Hepatocyte (in vitro differentiated cells): ENCODE data around the gene IFNA5. TPM values are rescaled to one million over a fixed set of nuclear protein-coding genes. Genes with fewer than 3 reads are reported as not detected.

Experiments
- DNase-seq: peaks from one replicate; pipeline ENCODE4 v3.0.0-alpha.2; 2016; ENCODE audit warnings: low spot score
- H2AFZ ChIP-seq: fragments of 200-600 bp; sonication (generic); 2 replicates; pipeline ENCODE4 v1.6.0; 2016; ENCODE audit warnings: antibody characterized with exemption, mild to moderate bottlenecking
- H3K27ac ChIP-seq: fragments of 200-600 bp; sonication (generic); 2 replicates; pipeline ENCODE4 v1.5.1; 2016; ENCODE audit warnings: mild to moderate bottlenecking
- H3K27me3 ChIP-seq: fragments of 200-600 bp; sonication (generic); 2 replicates; pipeline ENCODE4 v1.6.1; 2016
- H3K36me3 ChIP-seq: fragments of 200-600 bp; sonication (generic); replicated peaks from 2 replicates; pipeline ENCODE4 v1.5.1; 2016; ENCODE audit warnings: low read depth; ENCODE audit not compliant: insufficient read depth
- H3K4me1 ChIP-seq: fragments of 200-600 bp; sonication (generic); 2 replicates; pipeline ENCODE4 v1.5.1; 2016; ENCODE audit warnings: mild to moderate bottlenecking, moderate library complexity; ENCODE audit not compliant: insufficient read depth
- H3K4me2 ChIP-seq: fragments of 200-600 bp; sonication (generic); 2 replicates; pipeline ENCODE4 v1.6.0; 2016
- H3K4me3 ChIP-seq: fragments of 200-600 bp; sonication (generic); 2 replicates; pipeline ENCODE4 v1.5.1; 2016; ENCODE audit warnings: mild to moderate bottlenecking
- H3K79me2 ChIP-seq: fragments of 200-600 bp; sonication (generic); 2 replicates; pipeline ENCODE4 v1.6.0; 2017; ENCODE audit warnings: mild to moderate bottlenecking
- H3K9me2 ChIP-seq: fragments of 200-600 bp; sonication (generic); replicated peaks from 2 replicates; pipeline ENCODE4 v1.6.0; 2017; ENCODE audit warnings: mild to moderate bottlenecking; ENCODE audit not compliant: insufficient read depth
- H3K9me3 ChIP-seq: fragments of 200-600 bp; sonication (generic); 2 replicates; pipeline ENCODE4 v1.5.1; 2016; ENCODE audit warnings: low read depth, mild to moderate bottlenecking
- H4K20me1 ChIP-seq: fragments of 200-600 bp; sonication (generic); 2 replicates; pipeline ENCODE4 v1.6.0; 2016; ENCODE audit warnings: mild to moderate bottlenecking; ENCODE audit not compliant: insufficient read depth, poor library complexity, severe bottlenecking
- EZH2 ChIP-seq: fragments of 200-600 bp; sonication (generic); IDR thresholded peaks from 2 replicates; pipeline ENCODE4 v1.6.1; 2016; ENCODE audit warnings: antibody characterized with exemption, mild to moderate bottlenecking, borderline replicate concordance
- EZH2phosphoT487 ChIP-seq: fragments of 200-600 bp; sonication (generic); IDR thresholded peaks from one replicate; pipeline ENCODE4 v1.6.1; 2018; ENCODE audit warnings: antibody characterized with exemption, mild to moderate bottlenecking, low read depth, moderate library complexity; ENCODE audit not compliant: unreplicated experiment, severe bottlenecking
- WGBS: methylation state at CpG from one replicate; pipeline ENCODE4 v1.1.6; 2016; ENCODE audit warnings: low lambda C conversion rate; ENCODE audit errors: missing lambda C conversion rate; 5-methylcytosine and 5-hydroxymethylcytosine counted together
- polyA plus RNA-seq: library from polyadenylated mRNA; unstranded; fragments of >200 nt; fragmentation: Nextera tagmentation; extraction: Ambion mirVana; gene quantifications from 2 replicates; pipeline ENCODE4 v1.2.1, GENCODE V29; 2016
- total RNA-seq: library from RNA; depleted of rRNA; stranded (reverse); fragments of >200 nt; gene quantifications from 2 replicates; pipeline ENCODE4 v1.2.3, GENCODE V29; 2014
- TF ChIP-seq, protein P1 (sequence below): fragments of 200-600 bp; sonication (generic); IDR thresholded peaks from 2 replicates; pipeline ENCODE4 v1.5.1; 2016; ENCODE audit warnings: antibody characterized with exemption, mild to moderate bottlenecking; ENCODE audit not compliant: poor library complexity

IFNA5 gene
- total and polyA plus RNA-seq, 2 experiments from 2014 or later: not detected

GRCh38 chr9:21265421-21266189, 39.5 kb downstream of the IFNA5 start:
- TF ChIP-seq EZH2phosphoT487 (no peak), EZH2 (no peak)
- TF ChIP-seq, protein P1, sequence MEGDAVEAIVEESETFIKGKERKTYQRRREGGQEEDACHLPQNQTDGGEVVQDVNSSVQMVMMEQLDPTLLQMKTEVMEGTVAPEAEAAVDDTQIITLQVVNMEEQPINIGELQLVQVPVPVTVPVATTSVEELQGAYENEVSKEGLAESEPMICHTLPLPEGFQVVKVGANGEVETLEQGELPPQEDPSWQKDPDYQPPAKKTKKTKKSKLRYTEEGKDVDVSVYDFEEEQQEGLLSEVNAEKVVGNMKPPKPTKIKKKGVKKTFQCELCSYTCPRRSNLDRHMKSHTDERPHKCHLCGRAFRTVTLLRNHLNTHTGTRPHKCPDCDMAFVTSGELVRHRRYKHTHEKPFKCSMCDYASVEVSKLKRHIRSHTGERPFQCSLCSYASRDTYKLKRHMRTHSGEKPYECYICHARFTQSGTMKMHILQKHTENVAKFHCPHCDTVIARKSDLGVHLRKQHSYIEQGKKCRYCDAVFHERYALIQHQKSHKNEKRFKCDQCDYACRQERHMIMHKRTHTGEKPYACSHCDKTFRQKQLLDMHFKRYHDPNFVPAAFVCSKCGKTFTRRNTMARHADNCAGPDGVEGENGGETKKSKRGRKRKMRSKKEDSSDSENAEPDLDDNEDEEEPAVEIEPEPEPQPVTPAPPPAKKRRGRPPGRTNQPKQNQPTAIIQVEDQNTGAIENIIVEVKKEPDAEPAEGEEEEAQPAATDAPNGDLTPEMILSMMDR: no peak
- no peak for DNase-seq
- H3K4me3 ChIP-seq: no peak overlapping the region
- WGBS: 29% methylated on average over 1 of the region's 1 CpG
- no peaks in the 10 kb centered on the region for H3K79me2 ChIP-seq
- no peaks in the 10 kb centered on the region for H3K9me3 ChIP-seq
- no peaks in the 10 kb centered on the region for H3K36me3 ChIP-seq
- peaks cover 33% of the 10 kb centered on the region for H3K27me3 ChIP-seq
- H3K4me2 ChIP-seq: no peak overlapping the region
- no peaks in the 10 kb centered on the region for H3K4me1 ChIP-seq
- H2AFZ ChIP-seq: no peak overlapping the region
- no peaks in the 10 kb centered on the region for H3K9me2 ChIP-seq
- no peaks in the 10 kb centered on the region for H4K20me1 ChIP-seq
- H3K27ac ChIP-seq: no peak overlapping the region

GRCh38 chr9:21255538-21256212, 49.4 kb downstream of the IFNA5 start:
- no peak overlapping the region for H3K4me3 ChIP-seq
- H3K9me2 ChIP-seq: no peaks in the 10 kb centered on the region
- H3K27ac ChIP-seq: no peak overlapping the region
- H3K27me3 ChIP-seq: peaks cover 19% of the 10 kb centered on the region
- no peak overlapping the region for H2AFZ ChIP-seq
- H4K20me1 ChIP-seq: no peaks in the 10 kb centered on the region
- no peak for DNase-seq
- H3K9me3 ChIP-seq: no peaks in the 10 kb centered on the region
- 78% methylated on average over 5 of the region's 5 CpGs for WGBS
- no peak for TF ChIP-seq EZH2
- TF ChIP-seq, protein P1: no peak
- no peak for TF ChIP-seq EZH2phosphoT487
- H3K4me1 ChIP-seq: no peaks in the 10 kb centered on the region
- no peak overlapping the region for H3K4me2 ChIP-seq
- H3K36me3 ChIP-seq: no peaks in the 10 kb centered on the region
- H3K79me2 ChIP-seq: no peaks in the 10 kb centered on the region

Other genes starting within 250 kb of the IFNA5 start
- not detected in 2 replicates for gene IFNB1, start 227.4 kb downstream of the IFNA5 start, total RNA-seq
- not detected in 2 replicates for gene IFNB1, start 227.4 kb downstream of the IFNA5 start, polyA plus RNA-seq
- not detected in 2 replicates for gene IFNW1, start 163.5 kb downstream of the IFNA5 start, total RNA-seq
- not detected in 2 replicates for gene IFNW1, start 163.5 kb downstream of the IFNA5 start, polyA plus RNA-seq
- not detected in 2 replicates for gene IFNA21, start 138.7 kb downstream of the IFNA5 start, total RNA-seq
- gene IFNA21, start 138.7 kb downstream of the IFNA5 start, polyA plus RNA-seq: not detected in 2 replicates
- not detected in 2 replicates for gene IFNA4, start 117.7 kb downstream of the IFNA5 start, total RNA-seq
- not detected in 2 replicates for gene IFNA4, start 117.7 kb downstream of the IFNA5 start, polyA plus RNA-seq
- gene IFNA7, start 103.1 kb downstream of the IFNA5 start, total RNA-seq: not detected in 2 replicates
- not detected in 2 replicates for gene IFNA7, start 103.1 kb downstream of the IFNA5 start, polyA plus RNA-seq
- gene IFNA10, start 98.2 kb downstream of the IFNA5 start, total RNA-seq: not detected in 2 replicates
- not detected in 2 replicates for gene IFNA10, start 98.2 kb downstream of the IFNA5 start, polyA plus RNA-seq
- gene IFNA16, start 88.0 kb downstream of the IFNA5 start, total RNA-seq: not detected in 2 replicates
- gene IFNA16, start 88.0 kb downstream of the IFNA5 start, polyA plus RNA-seq: not detected in 2 replicates
- gene IFNA17, start 77.1 kb downstream of the IFNA5 start, total RNA-seq: not detected in 2 replicates
- gene IFNA17, start 77.1 kb downstream of the IFNA5 start, polyA plus RNA-seq: not detected in 2 replicates
- gene IFNA14, start 65.3 kb downstream of the IFNA5 start, total RNA-seq: not detected in 2 replicates
- gene IFNA14, start 65.3 kb downstream of the IFNA5 start, polyA plus RNA-seq: not detected in 2 replicates
- gene KLHL9, start 30.1 kb upstream of the IFNA5 start, total RNA-seq: 41.6 and 43.1 TPM in 2 replicates
- gene KLHL9, start 30.1 kb upstream of the IFNA5 start, polyA plus RNA-seq: 17.5 and 18.6 TPM in 2 replicates
- not detected in 2 replicates for gene IFNA6, start 45.6 kb upstream of the IFNA5 start, total RNA-seq
- gene IFNA6, start 45.6 kb upstream of the IFNA5 start, polyA plus RNA-seq: not detected in 2 replicates
- gene IFNA13, start 62.7 kb upstream of the IFNA5 start, total RNA-seq: not detected in 2 replicates
- gene IFNA13, start 62.7 kb upstream of the IFNA5 start, polyA plus RNA-seq: not detected in 2 replicates
- not detected in 2 replicates for gene IFNA2, start 80.1 kb upstream of the IFNA5 start, total RNA-seq
- gene IFNA2, start 80.1 kb upstream of the IFNA5 start, polyA plus RNA-seq: not detected in 2 replicates
- gene IFNA8, start 103.8 kb upstream of the IFNA5 start, total RNA-seq: not detected in 2 replicates
- not detected in 2 replicates for gene IFNA8, start 103.8 kb upstream of the IFNA5 start, polyA plus RNA-seq
- gene IFNA1, start 135.1 kb upstream of the IFNA5 start, total RNA-seq: not detected in 2 replicates
- not detected in 2 replicates for gene IFNA1, start 135.1 kb upstream of the IFNA5 start, polyA plus RNA-seq
- 0.64 and 0.67 TPM in 2 replicates for gene IFNE, start 177.0 kb upstream of the IFNA5 start, total RNA-seq
- not detected in 2 replicates for gene IFNE, start 177.0 kb upstream of the IFNA5 start, polyA plus RNA-seq